Panc1 (cell line): Measurements from ENCODE around the gene FLYWCH2.

Experiments used
- POLR2AphosphoS5 ChIP-seq: IDR thresholded peaks from 2 replicates; pipeline ENCODE4 v1.6.1; 2012; ENCODE audit warnings: mild to moderate bottlenecking, low read depth, low read length, moderate library complexity
- SIN3A ChIP-seq: IDR thresholded peaks from 2 replicates; pipeline ENCODE4 v1.6.1; 2012; ENCODE audit warnings: low read depth, mild to moderate bottlenecking, low read length, moderate library complexity, borderline replicate concordance; ENCODE audit not compliant: insufficient read depth
- TF ChIP-seq, protein P1 (sequence below): fragments of 450-650 bp; IDR thresholded peaks from 2 replicates; pipeline ENCODE4 v1.5.1; 2017; ENCODE audit warnings: mild to moderate bottlenecking
- TF ChIP-seq, protein P2 (sequence below), 2 experiments: IDR thresholded peaks; 2 replicates each; pipeline ENCODE4 v1.6.1; 2011 to 2012; ENCODE audit warnings: low read depth in 2 of 2, control low read depth in 1 of 2, low read length in 1 of 2, mild to moderate bottlenecking in 1 of 2, moderate library complexity in 1 of 2; ENCODE audit not compliant: insufficient read depth in 1 of 2

DNA sequence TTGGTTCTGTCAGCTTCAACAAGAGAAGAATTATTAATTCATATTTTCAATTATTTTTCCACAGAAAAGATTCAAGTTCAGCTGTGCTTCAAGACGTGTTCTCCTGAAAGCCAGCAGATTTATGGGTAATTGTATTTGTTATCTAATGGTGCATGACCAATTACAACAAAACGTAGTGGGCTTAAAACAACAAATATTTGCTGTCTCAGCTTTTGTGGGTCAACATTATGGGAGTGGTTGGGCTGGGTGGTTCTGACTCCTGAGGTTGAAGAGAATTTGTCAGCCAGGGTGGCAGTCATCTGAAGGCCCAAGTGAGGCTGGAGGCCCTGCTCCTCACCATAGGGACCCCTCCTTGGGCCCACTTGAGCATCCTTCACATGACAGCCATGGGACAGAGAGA, 57.0 kb downstream of the FLYWCH2 start:
- TF ChIP-seq, protein P1, sequence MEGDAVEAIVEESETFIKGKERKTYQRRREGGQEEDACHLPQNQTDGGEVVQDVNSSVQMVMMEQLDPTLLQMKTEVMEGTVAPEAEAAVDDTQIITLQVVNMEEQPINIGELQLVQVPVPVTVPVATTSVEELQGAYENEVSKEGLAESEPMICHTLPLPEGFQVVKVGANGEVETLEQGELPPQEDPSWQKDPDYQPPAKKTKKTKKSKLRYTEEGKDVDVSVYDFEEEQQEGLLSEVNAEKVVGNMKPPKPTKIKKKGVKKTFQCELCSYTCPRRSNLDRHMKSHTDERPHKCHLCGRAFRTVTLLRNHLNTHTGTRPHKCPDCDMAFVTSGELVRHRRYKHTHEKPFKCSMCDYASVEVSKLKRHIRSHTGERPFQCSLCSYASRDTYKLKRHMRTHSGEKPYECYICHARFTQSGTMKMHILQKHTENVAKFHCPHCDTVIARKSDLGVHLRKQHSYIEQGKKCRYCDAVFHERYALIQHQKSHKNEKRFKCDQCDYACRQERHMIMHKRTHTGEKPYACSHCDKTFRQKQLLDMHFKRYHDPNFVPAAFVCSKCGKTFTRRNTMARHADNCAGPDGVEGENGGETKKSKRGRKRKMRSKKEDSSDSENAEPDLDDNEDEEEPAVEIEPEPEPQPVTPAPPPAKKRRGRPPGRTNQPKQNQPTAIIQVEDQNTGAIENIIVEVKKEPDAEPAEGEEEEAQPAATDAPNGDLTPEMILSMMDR = no peak
- TF ChIP-seq POLR2AphosphoS5 = no peak
- TF ChIP-seq, protein P2, sequence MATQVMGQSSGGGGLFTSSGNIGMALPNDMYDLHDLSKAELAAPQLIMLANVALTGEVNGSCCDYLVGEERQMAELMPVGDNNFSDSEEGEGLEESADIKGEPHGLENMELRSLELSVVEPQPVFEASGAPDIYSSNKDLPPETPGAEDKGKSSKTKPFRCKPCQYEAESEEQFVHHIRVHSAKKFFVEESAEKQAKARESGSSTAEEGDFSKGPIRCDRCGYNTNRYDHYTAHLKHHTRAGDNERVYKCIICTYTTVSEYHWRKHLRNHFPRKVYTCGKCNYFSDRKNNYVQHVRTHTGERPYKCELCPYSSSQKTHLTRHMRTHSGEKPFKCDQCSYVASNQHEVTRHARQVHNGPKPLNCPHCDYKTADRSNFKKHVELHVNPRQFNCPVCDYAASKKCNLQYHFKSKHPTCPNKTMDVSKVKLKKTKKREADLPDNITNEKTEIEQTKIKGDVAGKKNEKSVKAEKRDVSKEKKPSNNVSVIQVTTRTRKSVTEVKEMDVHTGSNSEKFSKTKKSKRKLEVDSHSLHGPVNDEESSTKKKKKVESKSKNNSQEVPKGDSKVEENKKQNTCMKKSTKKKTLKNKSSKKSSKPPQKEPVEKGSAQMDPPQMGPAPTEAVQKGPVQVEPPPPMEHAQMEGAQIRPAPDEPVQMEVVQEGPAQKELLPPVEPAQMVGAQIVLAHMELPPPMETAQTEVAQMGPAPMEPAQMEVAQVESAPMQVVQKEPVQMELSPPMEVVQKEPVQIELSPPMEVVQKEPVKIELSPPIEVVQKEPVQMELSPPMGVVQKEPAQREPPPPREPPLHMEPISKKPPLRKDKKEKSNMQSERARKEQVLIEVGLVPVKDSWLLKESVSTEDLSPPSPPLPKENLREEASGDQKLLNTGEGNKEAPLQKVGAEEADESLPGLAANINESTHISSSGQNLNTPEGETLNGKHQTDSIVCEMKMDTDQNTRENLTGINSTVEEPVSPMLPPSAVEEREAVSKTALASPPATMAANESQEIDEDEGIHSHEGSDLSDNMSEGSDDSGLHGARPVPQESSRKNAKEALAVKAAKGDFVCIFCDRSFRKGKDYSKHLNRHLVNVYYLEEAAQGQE (IDR thresholded peaks at IDR 0.05; ENCODE audit: insufficient read depth in 1 of 2, low read depth in 2 of 2, low read length in 1 of 2) = no peak
- TF ChIP-seq SIN3A = no peak
